CD4-positive, alpha-beta T cell treated with Interleukin-12 subunit alpha and Interleukin-12 subunit beta, for 1 hour (primary cell): ENCODE data around the gene NXPE2.

Source experiments
- DNase-seq: peaks from one replicate; pipeline ENCODE4 v3.0.0-alpha.2; 2020

The NXPE2 gene

DNA sequence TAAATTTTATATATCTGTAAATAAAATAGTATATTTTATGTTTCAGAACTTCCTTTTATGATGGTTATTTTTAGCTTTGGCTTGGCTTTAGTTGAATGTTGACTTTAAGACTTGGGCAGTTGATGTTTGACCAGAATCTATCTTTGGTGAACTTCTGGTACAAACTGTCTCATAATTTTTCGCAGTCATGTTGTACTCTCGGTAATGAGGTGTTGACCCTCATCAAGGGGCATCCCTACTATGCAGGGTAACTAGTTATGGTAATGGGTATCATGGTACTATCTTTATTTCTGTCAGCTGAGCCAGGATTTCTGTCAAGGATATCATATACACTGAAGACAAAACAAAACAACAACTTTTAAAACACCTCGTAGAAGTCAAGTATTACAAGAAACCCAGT, 67.7 kb downstream of the NXPE2 start:
- no peak for DNase-seq
